Liver (tissue), 3 donors: Measurements from ENCODE around the gene BMPER.
A peak's percentile ranks its signal among the peaks of the same experiment; 100 is the strongest.

Experiments used
- FOXA1 ChIP-seq: IDR thresholded peaks from 2 replicates; pipeline ENCODE4 v1.6.1; 2016; ENCODE audit warnings: antibody characterized with exemption
- GABPA ChIP-seq, 2 donors: IDR thresholded peaks in 1 of 2; conservative IDR thresholded peaks in 1 of 2; 2 replicates each; pipeline ENCODE4 v1.6.1; 2016; ENCODE audit warnings: antibody characterized with exemption in 2 of 2, mild to moderate bottlenecking in 1 of 2, moderate library complexity in 1 of 2
- HNF4G ChIP-seq: IDR thresholded peaks from 2 replicates; pipeline ENCODE4 v1.6.1; 2016; ENCODE audit warnings: antibody characterized with exemption
- JUND ChIP-seq, 2 donors: IDR thresholded peaks; 2 replicates each; pipeline ENCODE4 v1.6.1; 2016; ENCODE audit warnings: antibody characterized with exemption in 2 of 2
- RAD21 ChIP-seq, 2 donors: IDR thresholded peaks; 2 replicates each; pipeline ENCODE4 v1.6.1; 2016; ENCODE audit warnings: antibody characterized with exemption in 2 of 2, mild to moderate bottlenecking in 2 of 2
- RXRA ChIP-seq, 2 donors: IDR thresholded peaks; 2 replicates each; pipeline ENCODE4 v1.6.1; 2017 to 2018; ENCODE audit warnings: antibody characterized with exemption in 2 of 2, mild to moderate bottlenecking in 1 of 2
- SP1 ChIP-seq: IDR thresholded peaks from 2 replicates; pipeline ENCODE4 v1.6.1; 2018; ENCODE audit warnings: antibody characterized with exemption, mild to moderate bottlenecking
- TAF1 ChIP-seq: conservative IDR thresholded peaks from 2 replicates; pipeline ENCODE4 v1.6.1; 2016; ENCODE audit warnings: antibody characterized with exemption, mild to moderate bottlenecking
- YY1 ChIP-seq: IDR thresholded peaks from 2 replicates; pipeline ENCODE4 v1.6.1; 2016; ENCODE audit warnings: antibody characterized with exemption, mild to moderate bottlenecking
- TF ChIP-seq, protein P1 (sequence below): IDR thresholded peaks from 2 replicates; pipeline ENCODE4 v1.6.1; 2016; ENCODE audit warnings: antibody characterized with exemption
- TF ChIP-seq, protein P2 (sequence below): IDR thresholded peaks from 2 replicates; pipeline ENCODE4 v1.6.1; 2016; ENCODE audit warnings: antibody characterized with exemption, mild to moderate bottlenecking
- TF ChIP-seq, protein P3 (sequence below): IDR thresholded peaks from 2 replicates; pipeline ENCODE4 v1.6.1; 2016; ENCODE audit warnings: antibody characterized with exemption
- TF ChIP-seq, protein P4 (sequence below): fragments of 150-350 bp; IDR thresholded peaks from 2 replicates; pipeline ENCODE4 v1.5.1; 2017; ENCODE audit warnings: improper control_type of control experiment, low read depth, low read length; ENCODE audit not compliant: missing input control
- TF ChIP-seq, protein P5 (sequence below): IDR thresholded peaks from 2 replicates; pipeline ENCODE4 v1.6.1; 2016; ENCODE audit warnings: antibody characterized with exemption
- donor health status: healthy.
- donor health status: healthy.

DNA sequence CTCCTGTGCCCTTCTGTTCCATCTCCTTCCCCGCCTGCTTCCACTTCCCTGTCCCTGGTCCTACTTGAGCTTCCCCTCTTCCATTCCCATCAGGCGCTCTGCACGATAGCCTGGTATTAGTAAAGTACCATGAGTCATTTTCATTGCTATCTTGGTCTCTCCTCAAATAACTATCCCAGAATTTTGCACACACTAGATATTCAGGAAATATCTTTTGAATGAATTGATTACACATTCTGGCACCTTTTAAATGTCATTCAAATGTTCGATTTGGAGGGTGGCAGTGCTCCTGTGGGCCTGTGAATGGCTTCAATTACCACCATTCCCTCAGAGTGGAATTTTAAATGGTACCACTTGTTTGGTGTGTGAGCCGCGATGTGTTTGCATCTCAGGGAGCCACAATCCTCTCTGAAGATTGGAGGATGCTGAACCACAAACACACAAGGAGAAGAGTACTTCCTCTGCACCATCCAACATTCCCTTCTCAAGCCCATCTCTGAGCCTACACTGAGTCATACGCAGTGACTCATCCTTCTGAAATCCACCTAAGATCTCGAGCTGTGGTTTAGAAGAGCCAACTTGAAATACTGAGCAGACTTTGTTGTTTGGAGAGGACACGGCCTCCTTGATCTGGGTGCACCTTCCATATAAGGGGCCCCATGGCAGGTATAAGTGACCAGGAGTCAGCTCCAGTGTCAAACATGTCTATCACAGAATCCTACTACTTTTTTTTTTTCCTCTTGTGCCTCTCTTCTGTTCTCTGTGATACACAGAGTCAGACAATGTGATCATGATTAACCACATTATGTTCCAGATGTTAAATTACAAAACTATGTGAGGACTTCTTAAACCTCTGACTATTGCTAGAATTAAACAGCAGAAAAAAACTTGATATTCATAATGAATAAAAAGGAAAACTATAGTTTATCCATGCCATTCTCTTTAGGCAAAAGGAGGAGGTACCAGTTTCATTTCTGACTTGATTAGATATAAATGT, 81.9 kb downstream of the BMPER start:
- peak in 1 of 2 donors; percentile 11 for TF ChIP-seq JUND (IDR thresholded peaks at IDR 0.05)
- TF ChIP-seq, protein P1, sequence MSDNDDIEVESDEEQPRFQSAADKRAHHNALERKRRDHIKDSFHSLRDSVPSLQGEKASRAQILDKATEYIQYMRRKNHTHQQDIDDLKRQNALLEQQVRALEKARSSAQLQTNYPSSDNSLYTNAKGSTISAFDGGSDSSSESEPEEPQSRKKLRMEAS: no peak
- TF ChIP-seq, protein P2, sequence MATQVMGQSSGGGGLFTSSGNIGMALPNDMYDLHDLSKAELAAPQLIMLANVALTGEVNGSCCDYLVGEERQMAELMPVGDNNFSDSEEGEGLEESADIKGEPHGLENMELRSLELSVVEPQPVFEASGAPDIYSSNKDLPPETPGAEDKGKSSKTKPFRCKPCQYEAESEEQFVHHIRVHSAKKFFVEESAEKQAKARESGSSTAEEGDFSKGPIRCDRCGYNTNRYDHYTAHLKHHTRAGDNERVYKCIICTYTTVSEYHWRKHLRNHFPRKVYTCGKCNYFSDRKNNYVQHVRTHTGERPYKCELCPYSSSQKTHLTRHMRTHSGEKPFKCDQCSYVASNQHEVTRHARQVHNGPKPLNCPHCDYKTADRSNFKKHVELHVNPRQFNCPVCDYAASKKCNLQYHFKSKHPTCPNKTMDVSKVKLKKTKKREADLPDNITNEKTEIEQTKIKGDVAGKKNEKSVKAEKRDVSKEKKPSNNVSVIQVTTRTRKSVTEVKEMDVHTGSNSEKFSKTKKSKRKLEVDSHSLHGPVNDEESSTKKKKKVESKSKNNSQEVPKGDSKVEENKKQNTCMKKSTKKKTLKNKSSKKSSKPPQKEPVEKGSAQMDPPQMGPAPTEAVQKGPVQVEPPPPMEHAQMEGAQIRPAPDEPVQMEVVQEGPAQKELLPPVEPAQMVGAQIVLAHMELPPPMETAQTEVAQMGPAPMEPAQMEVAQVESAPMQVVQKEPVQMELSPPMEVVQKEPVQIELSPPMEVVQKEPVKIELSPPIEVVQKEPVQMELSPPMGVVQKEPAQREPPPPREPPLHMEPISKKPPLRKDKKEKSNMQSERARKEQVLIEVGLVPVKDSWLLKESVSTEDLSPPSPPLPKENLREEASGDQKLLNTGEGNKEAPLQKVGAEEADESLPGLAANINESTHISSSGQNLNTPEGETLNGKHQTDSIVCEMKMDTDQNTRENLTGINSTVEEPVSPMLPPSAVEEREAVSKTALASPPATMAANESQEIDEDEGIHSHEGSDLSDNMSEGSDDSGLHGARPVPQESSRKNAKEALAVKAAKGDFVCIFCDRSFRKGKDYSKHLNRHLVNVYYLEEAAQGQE: no peak
- TF ChIP-seq, protein P3, sequence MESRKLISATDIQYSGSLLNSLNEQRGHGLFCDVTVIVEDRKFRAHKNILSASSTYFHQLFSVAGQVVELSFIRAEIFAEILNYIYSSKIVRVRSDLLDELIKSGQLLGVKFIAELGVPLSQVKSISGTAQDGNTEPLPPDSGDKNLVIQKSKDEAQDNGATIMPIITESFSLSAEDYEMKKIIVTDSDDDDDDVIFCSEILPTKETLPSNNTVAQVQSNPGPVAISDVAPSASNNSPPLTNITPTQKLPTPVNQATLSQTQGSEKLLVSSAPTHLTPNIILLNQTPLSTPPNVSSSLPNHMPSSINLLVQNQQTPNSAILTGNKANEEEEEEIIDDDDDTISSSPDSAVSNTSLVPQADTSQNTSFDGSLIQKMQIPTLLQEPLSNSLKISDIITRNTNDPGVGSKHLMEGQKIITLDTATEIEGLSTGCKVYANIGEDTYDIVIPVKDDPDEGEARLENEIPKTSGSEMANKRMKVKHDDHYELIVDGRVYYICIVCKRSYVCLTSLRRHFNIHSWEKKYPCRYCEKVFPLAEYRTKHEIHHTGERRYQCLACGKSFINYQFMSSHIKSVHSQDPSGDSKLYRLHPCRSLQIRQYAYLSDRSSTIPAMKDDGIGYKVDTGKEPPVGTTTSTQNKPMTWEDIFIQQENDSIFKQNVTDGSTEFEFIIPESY: no peak
- TF ChIP-seq, protein P4, sequence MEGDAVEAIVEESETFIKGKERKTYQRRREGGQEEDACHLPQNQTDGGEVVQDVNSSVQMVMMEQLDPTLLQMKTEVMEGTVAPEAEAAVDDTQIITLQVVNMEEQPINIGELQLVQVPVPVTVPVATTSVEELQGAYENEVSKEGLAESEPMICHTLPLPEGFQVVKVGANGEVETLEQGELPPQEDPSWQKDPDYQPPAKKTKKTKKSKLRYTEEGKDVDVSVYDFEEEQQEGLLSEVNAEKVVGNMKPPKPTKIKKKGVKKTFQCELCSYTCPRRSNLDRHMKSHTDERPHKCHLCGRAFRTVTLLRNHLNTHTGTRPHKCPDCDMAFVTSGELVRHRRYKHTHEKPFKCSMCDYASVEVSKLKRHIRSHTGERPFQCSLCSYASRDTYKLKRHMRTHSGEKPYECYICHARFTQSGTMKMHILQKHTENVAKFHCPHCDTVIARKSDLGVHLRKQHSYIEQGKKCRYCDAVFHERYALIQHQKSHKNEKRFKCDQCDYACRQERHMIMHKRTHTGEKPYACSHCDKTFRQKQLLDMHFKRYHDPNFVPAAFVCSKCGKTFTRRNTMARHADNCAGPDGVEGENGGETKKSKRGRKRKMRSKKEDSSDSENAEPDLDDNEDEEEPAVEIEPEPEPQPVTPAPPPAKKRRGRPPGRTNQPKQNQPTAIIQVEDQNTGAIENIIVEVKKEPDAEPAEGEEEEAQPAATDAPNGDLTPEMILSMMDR: no peak
- no peak for TF ChIP-seq SP1
- TF ChIP-seq HNF4G: no peak
- TF ChIP-seq RXRA (IDR thresholded peaks at IDR 0.05): no peak
- no peak for TF ChIP-seq GABPA (IDR thresholded peaks at IDR 0.05 in 1 of 2, conservative IDR thresholded peaks at IDR 0.05 in 1 of 2)
- no peak for TF ChIP-seq RAD21 (IDR thresholded peaks at IDR 0.05)
- no peak for TF ChIP-seq FOXA1
- TF ChIP-seq, protein P5, sequence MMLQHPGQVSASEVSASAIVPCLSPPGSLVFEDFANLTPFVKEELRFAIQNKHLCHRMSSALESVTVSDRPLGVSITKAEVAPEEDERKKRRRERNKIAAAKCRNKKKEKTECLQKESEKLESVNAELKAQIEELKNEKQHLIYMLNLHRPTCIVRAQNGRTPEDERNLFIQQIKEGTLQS: no peak
- no peak for TF ChIP-seq YY1
- TF ChIP-seq TAF1: no peak
